Lower leg skin (tissue), 3 donors: ENCODE measurements around the gene PRLR.

ENCODE experiments used
- CTCF ChIP-seq, 3 donors: fragments of 450-650 bp; IDR thresholded peaks; one replicate each; pipeline ENCODE4 v1.5.1; 2016; ENCODE audit warnings: antibody characterized with exemption in 3 of 3, mild to moderate bottlenecking in 3 of 3, moderate library complexity in 2 of 3
- POLR2A ChIP-seq, 2 donors: fragments of 450-650 bp; IDR thresholded peaks; one replicate each; pipeline ENCODE4 v1.6.1; 2016 to 2017; ENCODE audit warnings: antibody characterized with exemption in 2 of 2, mild to moderate bottlenecking in 1 of 2, moderate library complexity in 1 of 2

DNA sequence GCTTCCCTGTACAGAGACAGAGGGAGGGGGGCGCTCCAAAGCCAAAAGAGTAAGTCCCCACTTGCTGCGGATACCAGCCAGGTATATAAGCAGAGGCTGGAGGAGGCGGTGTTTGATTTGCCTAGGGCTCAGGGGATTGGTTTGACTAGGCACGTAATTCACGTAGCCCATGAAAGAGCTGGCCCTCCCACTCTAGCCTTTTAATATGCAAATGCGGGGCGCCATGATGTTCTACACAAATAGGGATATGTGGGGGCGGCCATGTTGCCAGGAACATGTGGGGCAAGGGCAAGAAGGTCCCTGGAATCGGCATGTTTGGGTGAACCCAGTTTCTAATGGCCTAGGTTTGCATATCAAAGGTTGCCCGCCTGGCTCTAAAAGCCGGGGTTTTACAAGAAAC is 3.3 kb upstream of the PRLR start:
- TF ChIP-seq CTCF (IDR thresholded peaks at IDR 0.05) (no peak), POLR2A (IDR thresholded peaks at IDR 0.05) (no peak)
